HG03457 (cell line): ENCODE data around the gene ADGRD1.
"Not testable (repeated sequence)": the region's sequence is repeated elsewhere in the genome, so short reads cannot be mapped to it uniquely, and the experiment has no call there.

ENCODE experiments used
- ATAC-seq: cut with Tn5 transposase; IDR thresholded peaks from one replicate; pipeline ENCODE4 v1.9.1; 2021; ENCODE audit warnings: moderate number of reproducible peaks; ENCODE audit not compliant: unreplicated experiment

The ADGRD1 gene

GRCh38 chr12:131067981-131068851 lies 114.5 kb downstream of the ADGRD1 start:
- ATAC-seq = no peak

- not testable (repeated sequence) for ATAC-seq
Measured at GRCh38 chr12:131068926-131069720, 115.4 kb downstream of the ADGRD1 start.

GRCh38 chr12:131070136-131070535 lies 116.4 kb downstream of the ADGRD1 start:
- ATAC-seq = not testable (repeated sequence)

- ATAC-seq = not testable (repeated sequence)
Measured at GRCh38 chr12:131070668-131071067, 117.0 kb downstream of the ADGRD1 start.

GRCh38 chr12:131071234-131071820 lies 117.6 kb downstream of the ADGRD1 start:
- ATAC-seq = not testable (repeated sequence)

GRCh38 chr12:131071950-131072349 lies 118.2 kb downstream of the ADGRD1 start:
- not testable (repeated sequence) for ATAC-seq

- ATAC-seq = no peak
Measured at GRCh38 chr12:131072451-131073230, 118.9 kb downstream of the ADGRD1 start.

GRCh38 chr12:131074221-131075083 lies 120.7 kb downstream of the ADGRD1 start:
- no peak for ATAC-seq

GRCh38 chr12:131075194-131075593 lies 121.5 kb downstream of the ADGRD1 start:
- ATAC-seq = no peak

GRCh38 chr12:131075611-131076010 lies 121.9 kb downstream of the ADGRD1 start:
- no peak for ATAC-seq

GRCh38 chr12:131076296-131076695 lies 122.6 kb downstream of the ADGRD1 start:
- no peak for ATAC-seq

- ATAC-seq = no peak
Measured at GRCh38 chr12:131076791-131077747, 123.4 kb downstream of the ADGRD1 start.

- ATAC-seq = no peak
Measured at GRCh38 chr12:131077931-131078391, 124.3 kb downstream of the ADGRD1 start.

- ATAC-seq = no peak
Measured at GRCh38 chr12:131082290-131083194, 128.8 kb downstream of the ADGRD1 start.

- no peak for ATAC-seq
Measured at GRCh38 chr12:131084341-131085011, 130.8 kb downstream of the ADGRD1 start.

GRCh38 chr12:131085125-131085815 lies 131.6 kb downstream of the ADGRD1 start:
- no peak for ATAC-seq
